ENCODE data around the gene PCSK7.

DNA sequence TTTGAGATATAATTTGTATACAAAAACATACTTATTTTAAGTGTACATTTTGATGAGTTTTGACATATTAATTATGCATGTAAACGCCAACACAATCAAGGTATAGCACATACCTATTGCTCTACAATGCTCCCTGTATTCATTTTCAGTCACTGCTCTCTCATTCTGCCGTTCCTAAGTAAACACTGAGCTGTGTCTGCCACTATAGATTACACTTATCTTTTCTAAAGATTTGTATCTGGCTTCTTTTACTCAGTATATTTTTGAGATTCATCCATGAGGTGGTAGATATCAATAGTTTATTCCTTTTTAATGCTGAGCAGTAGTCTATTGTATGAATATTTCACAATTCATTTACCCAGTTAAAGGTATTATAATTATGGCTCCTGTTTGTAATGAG, 33.9 kb upstream of the PCSK7 start:
- TF ChIP-seq POLR2AphosphoS5 (IDR thresholded peaks at IDR 0.05; ENCODE audit: borderline replicate concordance, low read depth, low read length) (no peak), EZH2 (IDR thresholded peaks at IDR 0.05) (no peak), FOXP2 (optimal IDR thresholded peaks at IDR 0.05; ENCODE audit: control extremely low read depth, extremely low read length, insufficient read depth) (no peak)
